Activated CD4-positive, alpha-beta T cell treated with anti-CD3 and anti-CD28 coated beads, Interleukin-2, amount 10 ng/mL, durations not matched to agents 24 days and 14 days (primary cell): ENCODE results near the gene GPR17. TPM values are rescaled to one million over a fixed set of nuclear protein-coding genes. Genes with fewer than 3 reads are reported as not detected.

ENCODE experiments used
- DNase-seq: peaks from one replicate; pipeline ENCODE4 v3.0.0; 2022
- H3K27ac Mint-ChIP-seq: one replicate; pipeline ENCODE4 v1.8.0; 2022; ENCODE audit warnings: mild to moderate bottlenecking, mixed read lengths
- H3K27me3 Mint-ChIP-seq: one replicate; pipeline ENCODE4 v1.8.0; 2022; ENCODE audit warnings: mixed read lengths
- H3K36me3 Mint-ChIP-seq: one replicate; pipeline ENCODE4 v1.8.0; 2022; ENCODE audit warnings: low read depth, mild to moderate bottlenecking, mixed read lengths
- H3K4me1 Mint-ChIP-seq: one replicate; pipeline ENCODE4 v1.8.0; 2021; ENCODE audit warnings: mixed read lengths
- H3K4me3 Mint-ChIP-seq: one replicate; pipeline ENCODE4 v1.8.0; 2022; ENCODE audit warnings: mild to moderate bottlenecking, moderate library complexity, mixed read lengths
- H3K9me3 Mint-ChIP-seq: one replicate; pipeline ENCODE4 v1.8.0; 2021; ENCODE audit warnings: mixed read lengths
- intact Hi-C: fragments of 100-400 bp; cut with micrococcal nuclease; formaldehyde crosslinking; loops from one replicate; pipeline ENCODE4 v1.15.1; 2023
- total RNA-seq: library from RNA; stranded (reverse); gene quantifications from 2 replicates; pipeline ENCODE4 v1.2.3, GENCODE V29; 2022

Gene GPR17
- total RNA-seq, 1 donor from 2014 or later = not detected

DNA sequence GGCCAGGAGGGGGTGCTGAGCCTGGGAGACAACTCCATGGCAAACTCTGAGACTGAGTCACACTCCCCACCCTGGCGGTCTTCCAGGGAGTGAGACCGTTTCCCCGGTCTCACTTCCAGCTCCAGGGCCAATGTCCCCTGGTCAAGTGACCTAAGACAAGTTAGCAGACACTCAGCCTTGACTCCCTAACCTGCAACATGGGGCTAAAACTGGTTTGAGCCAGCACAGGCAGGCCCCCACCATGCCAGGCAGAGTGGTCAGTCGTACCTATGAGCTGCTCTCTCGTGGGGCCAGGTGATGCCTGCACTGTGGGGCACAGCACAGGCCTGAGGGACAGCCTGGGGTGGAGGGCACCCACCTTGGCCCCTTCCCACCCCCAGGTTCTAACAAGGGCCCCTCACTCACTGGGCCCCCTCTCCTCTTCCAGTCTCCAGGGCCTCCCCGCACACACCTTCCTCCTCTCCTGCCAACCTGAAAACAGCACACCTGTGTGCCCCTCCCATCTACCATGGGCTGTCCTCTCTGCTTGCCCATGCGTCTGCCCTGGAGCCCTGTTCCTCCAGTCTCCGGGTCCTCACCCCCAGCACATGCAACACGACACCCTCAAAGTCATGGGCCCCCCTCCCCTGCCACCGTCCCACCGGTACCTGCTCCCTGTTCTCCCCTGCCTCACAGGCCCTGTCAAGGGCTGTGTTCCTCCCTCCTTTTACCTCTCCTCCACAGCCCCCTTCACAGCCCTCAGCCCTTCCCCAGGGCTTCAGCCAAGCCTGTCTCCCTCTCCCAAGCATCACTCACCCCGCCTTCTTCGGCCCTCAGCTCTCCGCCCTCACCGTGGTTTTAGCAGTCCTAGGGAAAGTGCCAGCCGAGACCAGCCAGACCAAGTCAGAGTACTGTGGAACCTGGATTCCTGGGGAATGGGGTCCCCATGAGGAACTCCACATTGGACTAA is 1.6 kb downstream of the GPR17 start:
- Mint-ChIP-seq H3K9me3 (no peaks in the 10 kb centered on the region), H3K27me3 (no peaks in the 10 kb centered on the region), H3K4me3 (no peak overlapping the region), H3K4me1 (peaks cover 7% of the 10 kb centered on the region), H3K27ac (no peak overlapping the region), H3K36me3 (no peaks in the 10 kb centered on the region)
- intact Hi-C loops = loop anchor here (5.0 kb wide), 1 partner anchor 450 kb away; no protein-coding TSS in a partner anchor
- DNase-seq = no peak

- Mint-ChIP-seq H3K36me3 (no peaks in the 10 kb centered on the region), H3K9me3 (no peaks in the 10 kb centered on the region), H3K4me1 (peaks cover 7% of the 10 kb centered on the region), H3K4me3 (no peak overlapping the region), H3K27me3 (no peaks in the 10 kb centered on the region), H3K27ac (no peak overlapping the region)
- intact Hi-C loops = loop anchor here (5.0 kb wide), 1 partner anchor 451 kb away; no protein-coding TSS in a partner anchor
- DNase-seq = no peak
These were observed 2.4 kb downstream of the GPR17 start for GRCh38 chr2:127648321-127648720.

DNA sequence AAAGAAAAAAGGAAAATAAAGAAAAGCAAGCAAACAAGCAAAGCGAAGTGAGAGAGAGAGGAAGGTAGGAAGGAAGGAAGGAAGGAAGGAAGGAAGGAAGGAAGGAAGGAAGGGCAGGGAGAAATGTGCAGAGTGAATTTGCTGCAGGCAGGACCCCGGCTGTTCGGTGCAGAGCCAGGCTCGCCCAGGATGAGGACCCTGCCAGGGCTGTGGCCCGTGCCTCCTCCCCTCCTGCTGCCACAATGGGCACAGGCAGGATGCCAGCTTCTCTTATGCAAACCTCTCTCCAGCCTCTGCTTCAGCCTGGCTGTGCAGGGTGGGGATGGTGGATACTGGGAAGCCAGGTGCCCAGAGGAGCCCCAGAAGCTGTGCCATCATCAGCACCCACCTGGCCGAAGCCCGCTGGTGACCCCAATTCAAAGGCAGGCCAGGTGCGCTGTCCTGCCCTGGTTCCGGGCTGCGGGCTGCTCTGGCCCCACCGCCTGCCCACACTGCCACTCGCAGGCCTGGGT is 3.2 kb downstream of the GPR17 start:
- H3K4me1 Mint-ChIP-seq = peaks cover 7% of the 10 kb centered on the region
- no peak overlapping the region for H3K27ac Mint-ChIP-seq
- no peak for DNase-seq
- no peaks in the 10 kb centered on the region for H3K36me3 Mint-ChIP-seq
- no peak overlapping the region for H3K4me3 Mint-ChIP-seq
- H3K9me3 Mint-ChIP-seq = no peaks in the 10 kb centered on the region
- H3K27me3 Mint-ChIP-seq = no peaks in the 10 kb centered on the region
- intact Hi-C loops = loop anchor here (1.0 to 5.0 kb wide), 3 partner anchors 58 to 452 kb away; partner anchors contain the start of gene IWS1

DNA sequence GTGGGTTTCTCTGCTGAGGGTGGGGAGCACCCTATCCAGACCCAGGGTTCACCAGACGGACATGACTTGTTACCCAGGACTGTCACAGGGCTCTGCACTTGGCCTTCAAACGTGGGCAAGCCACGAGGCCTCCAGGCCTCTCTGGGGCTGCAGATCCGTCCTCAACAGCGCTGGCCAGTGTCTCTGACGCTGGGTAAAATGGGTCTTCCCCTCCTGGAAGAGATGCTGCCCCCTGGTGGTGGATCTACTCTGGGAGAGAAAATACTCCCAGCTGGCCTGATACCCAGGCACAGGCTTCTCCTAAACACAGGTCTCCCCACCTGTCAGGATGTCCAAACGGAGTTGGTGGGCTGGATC is 3.7 kb downstream of the GPR17 start:
- Mint-ChIP-seq H3K9me3 (no peaks in the 10 kb centered on the region), H3K4me3 (no peak overlapping the region), H3K4me1 (peaks cover 7% of the 10 kb centered on the region), H3K27me3 (no peaks in the 10 kb centered on the region), H3K36me3 (no peaks in the 10 kb centered on the region), H3K27ac (peak overlapping the region; percentile 56)
- peak; percentile 95 for DNase-seq
- intact Hi-C loops = loop anchor here (1.0 to 5.0 kb wide), 3 partner anchors 58 to 452 kb away; partner anchors contain the start of gene IWS1

GRCh38 chr2:127650041-127650784 is 4.3 kb downstream of the GPR17 start:
- H3K4me3 Mint-ChIP-seq = no peak overlapping the region
- H3K27me3 Mint-ChIP-seq = no peaks in the 10 kb centered on the region
- no peak overlapping the region for H3K27ac Mint-ChIP-seq
- no peaks in the 10 kb centered on the region for H3K9me3 Mint-ChIP-seq
- H3K4me1 Mint-ChIP-seq = peaks cover 7% of the 10 kb centered on the region
- DNase-seq = no peak
- intact Hi-C loops = no loop called here
- no peaks in the 10 kb centered on the region for H3K36me3 Mint-ChIP-seq

DNA sequence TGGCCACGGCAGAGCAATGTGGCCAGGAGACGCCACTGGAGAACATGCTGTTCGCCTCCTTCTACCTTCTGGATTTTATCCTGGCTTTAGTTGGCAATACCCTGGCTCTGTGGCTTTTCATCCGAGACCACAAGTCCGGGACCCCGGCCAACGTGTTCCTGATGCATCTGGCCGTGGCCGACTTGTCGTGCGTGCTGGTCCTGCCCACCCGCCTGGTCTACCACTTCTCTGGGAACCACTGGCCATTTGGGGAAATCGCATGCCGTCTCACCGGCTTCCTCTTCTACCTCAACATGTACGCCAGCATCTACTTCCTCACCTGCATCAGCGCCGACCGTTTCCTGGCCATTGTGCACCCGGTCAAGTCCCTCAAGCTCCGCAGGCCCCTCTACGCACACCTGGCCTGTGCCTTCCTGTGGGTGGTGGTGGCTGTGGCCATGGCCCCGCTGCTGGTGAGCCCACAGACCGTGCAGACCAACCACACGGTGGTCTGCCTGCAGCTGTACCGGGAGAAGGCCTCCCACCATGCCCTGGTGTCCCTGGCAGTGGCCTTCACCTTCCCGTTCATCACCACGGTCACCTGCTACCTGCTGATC is 4.9 kb downstream of the GPR17 start:
- peaks cover 7% of the 10 kb centered on the region for H3K4me1 Mint-ChIP-seq
- no peak for DNase-seq
- intact Hi-C loops = no loop called here
- no peaks in the 10 kb centered on the region for H3K9me3 Mint-ChIP-seq
- H3K27ac Mint-ChIP-seq = no peak overlapping the region
- H3K4me3 Mint-ChIP-seq = no peak overlapping the region
- H3K27me3 Mint-ChIP-seq = no peaks in the 10 kb centered on the region
- H3K36me3 Mint-ChIP-seq = no peaks in the 10 kb centered on the region

GRCh38 chr2:127651381-127651809 is 5.4 kb downstream of the GPR17 start:
- Mint-ChIP-seq H3K27me3 (no peaks in the 10 kb centered on the region), H3K27ac (no peak overlapping the region), H3K4me1 (peaks cover 7% of the 10 kb centered on the region), H3K9me3 (no peaks in the 10 kb centered on the region), H3K36me3 (no peaks in the 10 kb centered on the region), H3K4me3 (no peak overlapping the region)
- intact Hi-C loops = no loop called here
- no peak for DNase-seq

GRCh38 chr2:127651971-127652550 is 6.1 kb downstream of the GPR17 start:
- no peaks in the 10 kb centered on the region for H3K27me3 Mint-ChIP-seq
- H3K4me3 Mint-ChIP-seq = no peak overlapping the region
- no peak for DNase-seq
- intact Hi-C loops = no loop called here
- no peaks in the 10 kb centered on the region for H3K36me3 Mint-ChIP-seq
- H3K27ac Mint-ChIP-seq = no peak overlapping the region
- no peaks in the 10 kb centered on the region for H3K9me3 Mint-ChIP-seq
- H3K4me1 Mint-ChIP-seq = peaks cover 7% of the 10 kb centered on the region

GRCh38 chr2:127652786-127653357 is 6.9 kb downstream of the GPR17 start:
- H3K9me3 Mint-ChIP-seq = no peaks in the 10 kb centered on the region
- intact Hi-C loops = no loop called here
- no peak overlapping the region for H3K4me3 Mint-ChIP-seq
- DNase-seq = no peak
- peaks cover 7% of the 10 kb centered on the region for H3K4me1 Mint-ChIP-seq
- no peak overlapping the region for H3K27ac Mint-ChIP-seq
- H3K36me3 Mint-ChIP-seq = no peaks in the 10 kb centered on the region
- H3K27me3 Mint-ChIP-seq = no peaks in the 10 kb centered on the region

- H3K9me3 Mint-ChIP-seq = no peaks in the 10 kb centered on the region
- no peaks in the 10 kb centered on the region for H3K27me3 Mint-ChIP-seq
- no peak overlapping the region for H3K27ac Mint-ChIP-seq
- no peak overlapping the region for H3K4me3 Mint-ChIP-seq
- H3K36me3 Mint-ChIP-seq = no peaks in the 10 kb centered on the region
- intact Hi-C loops = no loop called here
- DNase-seq = no peak
- H3K4me1 Mint-ChIP-seq = peaks cover 5% of the 10 kb centered on the region
These were observed 7.6 kb downstream of the GPR17 start for GRCh38 chr2:127653421-127654083.

DNA sequence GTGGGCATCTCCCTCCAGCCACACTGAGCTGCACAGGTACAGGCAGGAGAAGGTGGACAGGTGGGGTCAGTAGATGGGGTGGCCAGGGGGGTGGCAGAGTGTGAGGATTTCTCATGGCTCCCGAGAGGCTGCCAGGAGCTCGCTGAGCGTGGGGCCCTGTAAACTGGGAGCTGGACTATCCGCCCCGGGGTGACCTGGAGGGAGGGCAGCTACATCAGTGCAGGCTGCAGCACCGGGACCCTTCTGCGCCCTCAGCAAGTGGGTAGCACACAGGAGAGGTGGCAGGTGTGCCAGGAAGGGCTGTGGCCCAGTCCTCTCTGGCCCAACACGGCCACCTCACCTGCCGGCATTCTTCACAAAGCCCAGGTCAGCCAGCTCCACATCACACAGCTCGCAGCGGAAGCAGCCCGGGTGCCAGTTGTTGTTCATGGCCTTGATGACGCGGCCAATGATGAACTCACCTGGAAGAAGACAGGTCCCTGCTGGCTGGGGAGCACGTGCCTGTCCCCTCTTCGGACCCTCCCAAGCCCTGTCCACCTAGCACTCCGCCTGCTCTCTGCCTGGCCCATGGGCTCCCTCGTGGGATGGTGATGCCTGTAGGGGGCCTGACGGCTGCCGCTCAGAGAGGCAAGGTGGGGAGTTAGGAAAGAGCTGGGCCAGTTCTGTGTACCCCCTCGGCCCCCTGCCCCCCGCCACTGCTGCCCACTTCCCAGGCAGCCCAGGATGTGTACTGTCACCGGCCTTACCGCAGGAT is 8.3 kb downstream of the GPR17 start:
- intact Hi-C loops = no loop called here
- Mint-ChIP-seq H3K27ac (no peak overlapping the region), H3K4me1 (peaks cover 3% of the 10 kb centered on the region), H3K27me3 (no peaks in the 10 kb centered on the region), H3K4me3 (no peak overlapping the region), H3K36me3 (no peaks in the 10 kb centered on the region), H3K9me3 (no peaks in the 10 kb centered on the region)
- no peak for DNase-seq

DNA sequence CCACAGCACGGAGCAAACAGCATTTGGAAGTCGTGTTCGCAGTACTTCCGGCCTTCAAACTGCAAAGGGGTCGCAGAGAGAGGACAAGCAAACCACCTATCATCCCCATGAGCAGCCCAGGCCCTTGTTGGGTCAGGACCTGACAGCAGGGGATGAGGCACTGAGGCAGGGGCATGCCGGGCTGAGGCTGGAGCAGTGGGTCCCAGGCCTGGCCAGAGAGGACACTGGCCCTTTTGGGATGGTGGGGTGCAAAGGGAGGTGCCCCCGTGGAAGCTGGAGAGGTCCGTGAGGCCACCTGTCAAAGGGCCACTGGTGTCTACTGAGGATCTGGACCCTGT is 8.9 kb downstream of the GPR17 start:
- intact Hi-C loops = no loop called here
- DNase-seq = no peak
- H3K27me3 Mint-ChIP-seq = no peaks in the 10 kb centered on the region
- H3K36me3 Mint-ChIP-seq = no peaks in the 10 kb centered on the region
- H3K27ac Mint-ChIP-seq = no peak overlapping the region
- H3K4me1 Mint-ChIP-seq = no peaks in the 10 kb centered on the region
- no peaks in the 10 kb centered on the region for H3K9me3 Mint-ChIP-seq
- no peak overlapping the region for H3K4me3 Mint-ChIP-seq
